GM18858 (cell line): Measurements from ENCODE around the gene YTHDC2.

Experiments used
- ATAC-seq: cut with Tn5 transposase; IDR thresholded peaks from one replicate; pipeline ENCODE4 v1.9.1; 2021; ENCODE audit not compliant: unreplicated experiment

YTHDC2 gene

DNA sequence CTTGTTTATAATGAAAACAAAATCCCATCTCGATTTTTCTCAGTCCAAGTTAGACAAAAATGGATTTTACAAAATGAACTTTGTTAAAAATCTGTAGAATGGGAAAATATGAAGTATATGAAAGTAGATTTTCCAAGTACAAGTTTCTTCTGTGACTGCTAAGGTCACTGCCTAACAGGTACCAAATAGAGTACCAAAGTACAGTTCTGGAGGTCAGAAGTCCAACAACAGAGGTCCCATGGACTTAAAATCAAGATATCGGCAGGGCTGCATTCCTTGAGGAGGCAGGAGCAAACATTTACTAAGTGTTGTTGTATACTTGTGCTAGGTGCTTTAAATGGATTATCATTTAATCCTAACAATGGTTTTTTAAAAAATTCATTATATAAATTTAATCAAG, 5.9 kb downstream of the YTHDC2 start:
- no peak for ATAC-seq

GRCh38 chr5:113520429-113520828, 6.9 kb downstream of the YTHDC2 start:
- peak; percentile 65 for ATAC-seq

GRCh38 chr5:113520899-113521298, 7.4 kb downstream of the YTHDC2 start:
- ATAC-seq: no peak

DNA sequence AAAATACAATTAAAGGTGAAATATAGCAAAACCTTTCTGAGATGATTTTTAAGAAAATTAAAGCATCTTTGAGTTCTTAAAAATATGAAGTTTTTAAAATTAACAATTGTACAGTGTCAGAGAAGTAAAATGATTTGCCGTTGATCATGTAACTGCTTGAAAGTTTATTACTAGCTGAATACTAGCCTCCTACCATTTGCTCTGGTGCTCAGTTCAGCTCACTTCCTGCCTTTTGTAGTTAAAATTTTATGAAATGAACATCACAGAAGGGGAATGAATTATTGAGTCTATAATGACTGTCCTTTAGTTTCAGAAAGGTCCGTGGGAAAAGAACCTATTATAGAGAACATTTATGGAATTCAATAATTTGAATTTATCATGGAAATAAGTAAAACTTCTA, 9.7 kb downstream of the YTHDC2 start:
- no peak for ATAC-seq

- ATAC-seq: peak; percentile 57
Observed at GRCh38 chr5:113524927-113525326, 11.4 kb downstream of the YTHDC2 start.

DNA sequence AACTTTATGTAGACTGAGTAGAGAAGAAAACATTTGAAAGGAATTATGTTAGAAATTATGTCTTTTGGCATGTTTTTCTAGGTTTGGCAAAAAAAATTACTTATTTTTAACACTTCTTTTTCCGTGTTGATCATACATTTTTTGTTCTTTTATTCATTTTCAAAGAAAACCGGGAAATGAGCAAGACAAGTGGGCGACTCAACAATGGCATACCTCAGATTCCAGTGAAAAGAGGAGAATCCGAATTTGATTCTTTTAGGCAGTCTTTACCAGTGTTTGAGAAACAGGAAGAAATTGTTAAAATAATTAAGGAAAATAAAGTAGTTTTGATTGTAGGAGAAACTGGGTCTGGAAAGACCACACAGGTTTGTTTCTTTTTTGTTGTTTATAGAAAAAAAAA, 12.9 kb downstream of the YTHDC2 start:
- no peak for ATAC-seq

GRCh38 chr5:113527746-113528145, 14.3 kb downstream of the YTHDC2 start:
- no peak for ATAC-seq

DNA sequence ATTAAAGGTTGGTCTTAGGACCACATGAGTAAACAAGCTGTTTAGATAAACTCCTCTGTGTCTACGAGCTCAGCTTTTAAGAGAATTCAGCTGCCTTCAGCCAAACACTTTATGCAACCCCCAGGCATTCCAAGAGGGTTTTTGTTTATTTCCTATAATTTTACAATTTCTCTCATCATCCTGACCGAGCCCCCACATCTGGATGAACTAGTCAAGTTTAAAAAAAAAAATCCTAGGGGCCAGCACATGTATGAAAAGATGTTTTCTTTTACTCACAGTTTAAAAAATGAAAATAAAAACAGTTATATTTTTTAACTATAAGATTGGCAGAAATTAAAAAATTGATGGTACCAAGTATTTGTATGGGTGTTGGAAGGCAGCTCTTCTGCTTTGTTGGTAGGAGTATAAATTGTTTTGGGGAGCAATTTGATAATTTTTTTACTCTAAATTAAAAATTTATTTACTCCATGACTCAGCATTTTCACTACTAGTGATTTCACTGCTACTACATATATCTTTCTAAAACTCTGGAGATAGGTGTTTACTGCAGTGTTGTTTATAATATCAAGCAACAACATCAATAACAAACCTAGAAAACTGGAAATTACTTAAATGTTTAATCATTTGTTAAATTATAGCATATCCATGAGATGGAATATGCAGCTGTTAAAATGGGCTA, 18.1 kb downstream of the YTHDC2 start:
- ATAC-seq: no peak

- ATAC-seq: no peak
Observed at GRCh38 chr5:113538313-113538712, 24.8 kb downstream of the YTHDC2 start.

- no peak for ATAC-seq
Observed at GRCh38 chr5:113546703-113547183, 33.2 kb downstream of the YTHDC2 start.

GRCh38 chr5:113548396-113548795, 34.9 kb downstream of the YTHDC2 start:
- no peak for ATAC-seq

- ATAC-seq: no peak
Observed at GRCh38 chr5:113552137-113552536, 38.6 kb downstream of the YTHDC2 start.

GRCh38 chr5:113552620-113553019, 39.1 kb downstream of the YTHDC2 start:
- ATAC-seq: no peak

GRCh38 chr5:113562828-113563400, 49.4 kb downstream of the YTHDC2 start:
- no peak for ATAC-seq

GRCh38 chr5:113569396-113569795, 55.9 kb downstream of the YTHDC2 start:
- ATAC-seq: no peak

DNA sequence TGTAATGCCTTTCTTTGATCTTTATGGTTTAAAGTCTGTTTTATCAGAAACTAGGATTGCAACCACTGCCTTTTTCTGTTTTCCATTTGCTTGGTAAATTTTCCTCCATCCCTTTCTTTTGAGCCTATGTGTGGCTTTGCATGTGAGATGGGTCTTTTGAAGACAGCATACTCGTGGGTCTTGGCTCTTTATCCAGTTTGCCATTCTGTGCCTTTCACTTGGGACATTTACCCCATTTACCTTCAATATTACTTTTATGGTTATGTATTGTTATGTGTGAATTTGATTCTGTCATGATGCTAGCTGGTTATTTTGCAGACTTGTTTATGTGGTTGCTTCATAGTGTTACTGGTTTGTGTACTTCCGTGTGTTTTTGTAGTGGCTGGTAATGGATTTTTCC, 59.2 kb downstream of the YTHDC2 start:
- no peak for ATAC-seq

GRCh38 chr5:113574417-113574816, 60.9 kb downstream of the YTHDC2 start:
- ATAC-seq: no peak

GRCh38 chr5:113575074-113575473, 61.6 kb downstream of the YTHDC2 start:
- ATAC-seq: no peak

DNA sequence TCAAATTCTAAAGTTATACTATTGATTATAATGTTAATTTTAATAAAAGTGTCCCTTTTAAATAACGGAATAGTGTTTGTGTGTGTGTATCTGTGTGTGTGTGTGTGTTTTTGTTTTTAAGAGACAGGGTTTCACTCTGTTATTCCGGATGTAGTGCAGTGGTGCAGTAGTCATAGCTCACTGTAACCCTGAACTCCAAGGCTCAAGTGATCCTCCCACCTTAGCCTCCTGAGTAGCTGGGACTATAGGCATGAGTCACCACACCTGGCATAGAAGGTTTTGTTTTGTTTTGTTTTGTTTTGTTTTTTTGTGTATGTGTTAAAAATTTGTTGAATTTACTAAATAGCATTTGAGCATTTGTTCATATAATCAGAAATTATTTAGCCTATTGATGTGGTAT, 64.6 kb downstream of the YTHDC2 start:
- no peak for ATAC-seq

- ATAC-seq: no peak
Observed at GRCh38 chr5:113581388-113581787, 67.9 kb downstream of the YTHDC2 start.

DNA sequence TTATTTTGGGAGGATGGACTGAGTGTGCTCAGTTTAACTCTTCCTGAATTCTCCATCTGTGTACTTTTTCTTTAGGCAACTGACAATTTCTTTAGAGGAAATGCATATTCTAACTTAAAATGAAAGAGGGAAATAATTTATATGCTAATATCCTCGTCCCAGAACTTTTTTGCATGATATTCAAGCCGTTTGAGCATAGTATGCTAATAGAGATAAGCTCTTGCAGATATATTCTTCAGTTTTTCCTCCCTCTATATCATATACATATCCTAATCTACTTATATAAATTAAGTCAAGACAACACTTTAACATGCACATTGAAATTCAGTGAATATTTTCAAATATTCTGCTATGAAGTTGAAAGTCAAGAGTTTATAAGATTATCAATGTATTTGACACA, 84.7 kb downstream of the YTHDC2 start:
- no peak for ATAC-seq

- ATAC-seq: no peak
Observed at GRCh38 chr5:113598926-113599325, 85.4 kb downstream of the YTHDC2 start.
